Erythroblast (primary cell): ENCODE results near the gene CBR4.
A peak's percentile ranks its signal among the peaks of the same experiment; 100 is the strongest.

ENCODE experiments used
- DNase-seq, 2 experiments: peaks; one replicate each; lab custom pipeline; 2025; lab: John Stamatoyannopoulos, UW
- GATA1 ChIP-seq: IDR thresholded peaks from 2 replicates; pipeline ENCODE4 v1.6.1; 2011; ENCODE audit warnings: low read depth, mild to moderate bottlenecking, control low read depth, low read length, moderate library complexity
- POLR2A ChIP-seq: IDR thresholded peaks from 2 replicates; pipeline ENCODE4 v1.6.1; 2011; ENCODE audit warnings: mild to moderate bottlenecking, low read length

The CBR4 gene

DNA sequence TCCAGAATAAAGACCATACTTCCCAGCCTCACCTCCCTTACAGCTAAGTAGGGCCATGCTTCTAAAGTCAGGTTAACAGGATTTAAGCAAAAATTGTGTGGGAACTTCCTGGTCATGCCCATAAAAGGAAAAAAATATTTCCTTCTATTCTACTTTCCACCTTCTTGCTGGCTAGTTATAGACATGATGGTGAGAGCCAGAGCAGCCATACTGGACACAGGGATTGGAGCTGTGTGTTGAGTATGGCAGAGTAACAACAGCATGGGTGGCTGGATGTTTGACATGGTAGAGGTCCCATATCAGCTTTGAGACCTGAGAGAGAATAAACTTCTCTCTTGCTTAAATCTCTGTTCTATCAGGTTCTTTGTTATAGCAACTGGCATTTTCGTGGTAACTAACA lies 15.1 kb upstream of the CBR4 start:
- no peak for DNase-seq
- TF ChIP-seq GATA1 (no peak), POLR2A (no peak)

DNA sequence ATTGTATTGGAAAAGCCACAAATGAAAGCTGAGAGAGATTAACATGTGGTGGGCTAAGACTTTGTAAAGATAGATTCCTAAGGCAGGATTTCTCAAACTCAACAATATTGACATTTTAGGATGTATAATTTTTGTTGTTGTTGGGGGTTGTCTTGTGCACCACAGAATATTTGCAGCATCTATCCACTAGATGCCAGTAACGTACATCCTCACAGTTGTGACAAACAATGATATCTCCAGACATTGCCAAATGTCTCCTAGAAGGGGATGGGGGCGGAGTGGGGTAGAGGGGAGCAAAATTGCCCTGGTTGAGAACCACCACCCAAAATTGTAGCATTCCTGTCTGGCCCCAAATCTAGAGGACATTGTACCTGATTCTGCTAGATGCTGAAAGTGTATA lies 14.7 kb upstream of the CBR4 start:
- no peak for TF ChIP-seq POLR2A
- TF ChIP-seq GATA1, result no peak
- DNase-seq, result peak; percentile 10 to 22

GRCh38 chr4:169018406-169018805 lies 8.4 kb upstream of the CBR4 start:
- DNase-seq, result no peak
- TF ChIP-seq POLR2A (no peak), GATA1 (no peak)

- TF ChIP-seq GATA1, result no peak
- TF ChIP-seq POLR2A, result no peak
Measured at GRCh38 chr4:169017971-169018370, 7.9 kb upstream of the CBR4 start.

GRCh38 chr4:169015186-169015623 lies 5.2 kb upstream of the CBR4 start:
- no peak for DNase-seq
- TF ChIP-seq GATA1 (no peak), POLR2A (no peak)

More at GRCh38 chr4:169017971-169018370, 7.9 kb upstream of the CBR4 start:
- DNase-seq, result no peak

DNA sequence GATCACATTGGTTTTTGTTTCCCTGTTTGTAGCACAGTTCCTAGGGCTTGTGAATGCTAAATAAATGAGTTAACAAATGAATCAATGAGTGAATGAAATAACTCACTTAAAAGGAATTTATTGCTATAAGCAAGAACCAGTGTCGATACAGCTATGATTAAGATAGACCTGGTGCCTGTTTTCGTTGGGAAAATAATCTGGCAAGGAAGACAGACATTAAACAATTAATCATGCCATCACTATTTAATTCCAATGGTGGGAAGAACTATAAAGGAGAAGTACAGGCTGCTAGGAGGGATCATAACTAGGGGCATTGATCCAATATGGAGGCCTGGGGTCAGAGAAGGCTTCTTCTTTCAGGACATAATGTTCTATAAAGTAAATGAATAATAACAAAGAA lies 4.5 kb upstream of the CBR4 start:
- no peak for DNase-seq
- TF ChIP-seq POLR2A (no peak), GATA1 (no peak)

GRCh38 chr4:169013396-169013795 lies 3.3 kb upstream of the CBR4 start:
- DNase-seq, result peak; percentile 11 to 37
- TF ChIP-seq POLR2A (no peak), GATA1 (no peak)

- TF ChIP-seq POLR2A (no peak), GATA1 (no peak)
- DNase-seq, result peak in 1 of 2 experiments; percentile 9
Measured at GRCh38 chr4:169012049-169012448, 2.0 kb upstream of the CBR4 start.

GRCh38 chr4:169009286-169010124 lies 550 bp downstream of the CBR4 start:
- TF ChIP-seq GATA1, result no peak
- TF ChIP-seq POLR2A, result no peak
- peak; percentile 83 to 84 for DNase-seq

GRCh38 chr4:169005453-169006099 lies 4.5 kb downstream of the CBR4 start:
- TF ChIP-seq GATA1, result no peak
- no peak for TF ChIP-seq POLR2A
- DNase-seq, result peak; percentile 34 to 56

GRCh38 chr4:169000315-169000714 lies 9.7 kb downstream of the CBR4 start:
- no peak for DNase-seq
- no peak for TF ChIP-seq POLR2A
- TF ChIP-seq GATA1, result no peak

- no peak for TF ChIP-seq GATA1
- TF ChIP-seq POLR2A, result no peak
Measured at GRCh38 chr4:168999809-169000208, 10.2 kb downstream of the CBR4 start.

DNA sequence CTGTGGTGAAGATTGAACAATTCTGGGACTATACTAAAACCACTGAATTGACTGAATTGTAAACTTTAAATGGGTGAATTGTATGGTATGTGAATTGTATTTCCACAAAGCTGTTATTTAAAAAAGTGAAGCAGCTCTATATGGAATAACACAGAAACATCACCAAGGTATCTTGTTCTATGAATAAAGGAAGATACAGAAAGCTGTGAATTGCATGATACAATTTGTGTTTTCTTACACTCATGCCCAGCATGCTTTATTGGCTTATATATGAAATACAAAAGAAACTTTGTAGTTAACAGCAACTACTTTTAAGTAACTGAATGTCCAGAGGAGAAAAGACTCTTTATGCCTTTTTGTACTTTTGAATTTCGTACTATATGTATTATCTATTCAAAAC lies 11.5 kb downstream of the CBR4 start:
- TF ChIP-seq POLR2A (no peak), GATA1 (no peak)

More at GRCh38 chr4:168999809-169000208, 10.2 kb downstream of the CBR4 start:
- no peak for DNase-seq

GRCh38 chr4:168995537-168996295 lies 14.3 kb downstream of the CBR4 start:
- peak; percentile 3 to 43 for DNase-seq

More for the DNA sequence above, 11.5 kb downstream of the CBR4 start:
- no peak for DNase-seq

More at GRCh38 chr4:168995537-168996295, 14.3 kb downstream of the CBR4 start:
- no peak for TF ChIP-seq POLR2A
- TF ChIP-seq GATA1, result no peak
